Measurements from ENCODE around the gene OBSL1. TPM values are rescaled to one million over a fixed set of nuclear protein-coding genes. Genes with fewer than 3 reads are reported as not detected.

The OBSL1 gene
- total RNA-seq, 3 donors from 2014 or later (not counting 1 experiment from before 2014, with no cell fraction given), result 0.07 to 8.8 (median 0.32) TPM

GRCh38 chr2:219618733-219619122 is 47.4 kb upstream of the OBSL1 start:
- H3K4me1 ChIP-seq (ENCODE audit: control insufficient read depth, insufficient read depth, low read length), result peaks cover 4% of the 10 kb centered on the region
- H3K9me3 ChIP-seq (ENCODE audit: control insufficient read depth, insufficient read depth, low read length), result no peaks in the 10 kb centered on the region
- no peak overlapping the region for H3K4me3 ChIP-seq (ENCODE audit: low read length)
- no peak overlapping the region for H3K4me3 Mint-ChIP-seq
- H3K27ac Mint-ChIP-seq, result no peak overlapping the region
- no peaks in the 10 kb centered on the region for H3K27me3 Mint-ChIP-seq (ENCODE audit: low read depth in 2 of 2)
- ATAC-seq, result no peak
- intact Hi-C loops (cut with micrococcal nuclease), result no loop called here
- H3K9me3 Mint-ChIP-seq, result no peaks in the 10 kb centered on the region
- H3K36me3 ChIP-seq (ENCODE audit: control insufficient read depth, insufficient read depth, low read length), result peaks cover 19% of the 10 kb centered on the region
- H3K27ac ChIP-seq (ENCODE audit: low read length), result no peak overlapping the region
- H3K36me3 Mint-ChIP-seq, result no peaks in the 10 kb centered on the region
- no peak for TF ChIP-seq CTCF (IDR thresholded peaks at IDR 0.05)
- 98% methylated on average over 3 of the region's 3 CpGs for WGBS (ENCODE audit: insufficient coverage)
- H3K27me3 ChIP-seq (ENCODE audit: control insufficient read depth, insufficient read depth, low read length), result no peaks in the 10 kb centered on the region
- DNase-seq, result no peak
- H3K4me1 Mint-ChIP-seq, result peaks cover 0 to 4% of the 10 kb centered on the region in 2 donors

GRCh38 chr2:219616550-219616949 is 45.2 kb upstream of the OBSL1 start:
- Mint-ChIP-seq H3K9me3 (no peaks in the 10 kb centered on the region), H3K4me3 (no peak overlapping the region), H3K36me3 (no peaks in the 10 kb centered on the region), H3K27ac (no peak overlapping the region), H3K4me1 (peaks cover 8 to 16% of the 10 kb centered on the region in 2 donors), H3K27me3 (ENCODE audit: low read depth in 2 of 2) (no peaks in the 10 kb centered on the region)
- Histone ChIP-seq H3K4me3 (ENCODE audit: low read length) (no peak overlapping the region), H3K36me3 (ENCODE audit: control insufficient read depth, insufficient read depth, low read length) (peaks cover 24% of the 10 kb centered on the region), H3K27me3 (ENCODE audit: control insufficient read depth, insufficient read depth, low read length) (no peaks in the 10 kb centered on the region), H3K27ac (ENCODE audit: low read length) (no peak overlapping the region), H3K9me3 (ENCODE audit: control insufficient read depth, insufficient read depth, low read length) (no peaks in the 10 kb centered on the region), H3K4me1 (ENCODE audit: control insufficient read depth, insufficient read depth, low read length) (peaks cover 20% of the 10 kb centered on the region)
- ATAC-seq (no peak), DNase-seq (no peak)
- intact Hi-C loops (cut with micrococcal nuclease), result no loop called here
- WGBS (ENCODE audit: insufficient coverage), result 94% methylated on average over 4 of the region's 4 CpGs
- no peak for TF ChIP-seq CTCF (IDR thresholded peaks at IDR 0.05)

GRCh38 chr2:219615894-219616293 is 44.6 kb upstream of the OBSL1 start:
- H3K4me1 ChIP-seq (ENCODE audit: control insufficient read depth, insufficient read depth, low read length), result peaks cover 20% of the 10 kb centered on the region
- H3K27me3 ChIP-seq (ENCODE audit: control insufficient read depth, insufficient read depth, low read length), result no peaks in the 10 kb centered on the region
- H3K4me3 Mint-ChIP-seq, result no peak overlapping the region
- no peak overlapping the region for H3K27ac ChIP-seq (ENCODE audit: low read length)
- no peak for TF ChIP-seq CTCF (IDR thresholded peaks at IDR 0.05)
- no peak overlapping the region for H3K27ac Mint-ChIP-seq
- no peak overlapping the region for H3K4me3 ChIP-seq (ENCODE audit: low read length)
- peaks cover 4% of the 10 kb centered on the region for H3K36me3 Mint-ChIP-seq
- DNase-seq, result no peak
- no peaks in the 10 kb centered on the region for H3K9me3 ChIP-seq (ENCODE audit: control insufficient read depth, insufficient read depth, low read length)
- peaks cover 26% of the 10 kb centered on the region for H3K36me3 ChIP-seq (ENCODE audit: control insufficient read depth, insufficient read depth, low read length)
- H3K27me3 Mint-ChIP-seq (ENCODE audit: low read depth in 2 of 2), result no peaks in the 10 kb centered on the region
- no peak for ATAC-seq
- no peaks in the 10 kb centered on the region for H3K9me3 Mint-ChIP-seq
- intact Hi-C loops (cut with micrococcal nuclease), result no loop called here
- 88% methylated on average over 12 of the region's 12 CpGs for WGBS (ENCODE audit: insufficient coverage)
- H3K4me1 Mint-ChIP-seq, result peaks cover 8 to 22% of the 10 kb centered on the region in 2 donors

GRCh38 chr2:219615036-219615435 is 43.7 kb upstream of the OBSL1 start:
- WGBS (ENCODE audit: insufficient coverage), result 97% methylated on average over 11 of the region's 11 CpGs
- H3K27me3 ChIP-seq (ENCODE audit: control insufficient read depth, insufficient read depth, low read length), result no peaks in the 10 kb centered on the region
- no peak for ATAC-seq
- peaks cover 28% of the 10 kb centered on the region for H3K36me3 ChIP-seq (ENCODE audit: control insufficient read depth, insufficient read depth, low read length)
- H3K36me3 Mint-ChIP-seq, result peaks cover 6% of the 10 kb centered on the region
- intact Hi-C loops (cut with micrococcal nuclease), result no loop called here
- no peak for TF ChIP-seq CTCF (IDR thresholded peaks at IDR 0.05)
- H3K9me3 Mint-ChIP-seq, result no peaks in the 10 kb centered on the region
- no peak overlapping the region for H3K27ac ChIP-seq (ENCODE audit: low read length)
- no peak overlapping the region for H3K27ac Mint-ChIP-seq
- peaks cover 8 to 22% of the 10 kb centered on the region in 2 donors for H3K4me1 Mint-ChIP-seq
- H3K27me3 Mint-ChIP-seq (ENCODE audit: low read depth in 2 of 2), result no peaks in the 10 kb centered on the region
- no peak overlapping the region for H3K4me3 Mint-ChIP-seq
- no peaks in the 10 kb centered on the region for H3K9me3 ChIP-seq (ENCODE audit: control insufficient read depth, insufficient read depth, low read length)
- DNase-seq, result no peak
- H3K4me3 ChIP-seq (ENCODE audit: low read length), result no peak overlapping the region
- H3K4me1 ChIP-seq (ENCODE audit: control insufficient read depth, insufficient read depth, low read length), result peaks cover 20% of the 10 kb centered on the region
